H54 (cell line): ENCODE measurements around the gene LPP.

ENCODE experiments used
- DNase-seq: peaks from one replicate; pipeline ENCODE4 v3.0.0; 2011; ENCODE audit warnings: low spot score, mixed read lengths; ENCODE audit not compliant: insufficient read length
- FAIRE-seq: peaks from 3 replicates; lab custom pipeline; 2011; peaks lifted over from hg19 to GRCh38; lab: Jason Lieb, UNC
- POLR2A ChIP-seq: IDR thresholded peaks from 2 replicates; pipeline ENCODE4 v1.6.1; 2011; ENCODE audit warnings: low read depth, mild to moderate bottlenecking, low read length

LPP gene

DNA sequence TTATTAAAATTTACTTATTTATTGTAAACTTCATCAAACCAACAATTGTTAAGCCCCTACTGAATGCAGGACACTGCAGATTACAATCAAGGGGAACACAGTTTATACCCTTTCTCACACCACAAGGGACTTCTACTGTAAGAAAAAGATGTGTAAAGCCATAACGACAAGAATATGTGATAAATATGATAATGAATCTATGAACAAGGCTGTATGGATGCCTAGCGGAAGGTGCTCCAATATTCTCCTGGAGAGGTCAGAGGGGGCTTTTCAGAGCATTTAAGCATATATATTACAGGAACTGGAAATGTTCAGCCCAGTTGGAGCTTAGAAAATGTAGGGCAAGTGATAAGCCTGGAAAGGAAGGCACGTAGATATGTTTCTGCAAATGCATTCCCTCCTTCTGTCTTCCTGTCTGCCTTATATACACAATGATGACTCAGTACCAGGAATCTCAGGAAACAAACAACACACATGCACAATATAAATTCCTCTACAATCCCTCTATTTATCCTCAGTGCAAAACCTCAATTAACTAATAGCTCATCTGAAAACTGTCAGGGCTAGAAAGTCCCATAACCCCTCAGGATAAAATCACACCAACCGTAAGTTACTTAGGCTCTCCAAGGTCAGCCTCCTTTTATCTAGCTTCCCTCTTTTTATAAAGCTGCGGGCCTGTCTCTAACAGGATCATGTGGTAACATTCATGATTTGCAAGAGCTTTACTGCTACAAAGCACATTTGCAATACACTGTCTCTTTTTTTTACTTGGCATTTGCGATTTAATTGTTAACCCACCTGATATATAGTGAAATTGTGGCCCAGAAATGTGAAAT lies 393.1 kb downstream of the LPP start:
- DNase-seq (no peak), FAIRE-seq (peak; percentile 97)
- no peak for TF ChIP-seq POLR2A

DNA sequence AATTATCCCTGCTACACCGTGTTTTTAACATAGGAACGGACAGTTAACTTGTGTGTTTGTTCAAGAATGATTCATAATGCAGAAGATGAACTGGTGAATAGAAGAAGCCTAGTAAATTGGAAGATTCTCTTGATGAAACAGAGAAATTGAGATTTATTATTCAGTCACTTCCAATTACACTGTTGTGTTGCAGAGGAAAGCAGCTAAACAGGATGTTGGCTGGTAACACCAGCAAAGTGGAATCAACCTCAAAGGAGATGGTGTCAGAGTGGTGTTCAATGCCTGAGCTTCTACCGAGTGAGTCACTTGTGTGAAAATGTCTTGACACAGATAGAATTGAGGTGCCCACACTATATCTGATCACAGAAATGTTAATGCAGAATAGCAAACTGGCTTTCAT lies 399.6 kb downstream of the LPP start:
- FAIRE-seq = peak; percentile 48
- no peak for TF ChIP-seq POLR2A
- DNase-seq = no peak

GRCh38 chr3:188554404-188554803 lies 400.4 kb downstream of the LPP start:
- TF ChIP-seq POLR2A = no peak
- FAIRE-seq (peak; percentile 83), DNase-seq (no peak)

GRCh38 chr3:188557235-188557634 lies 403.3 kb downstream of the LPP start:
- FAIRE-seq (no peak), DNase-seq (no peak)
- no peak for TF ChIP-seq POLR2A

DNA sequence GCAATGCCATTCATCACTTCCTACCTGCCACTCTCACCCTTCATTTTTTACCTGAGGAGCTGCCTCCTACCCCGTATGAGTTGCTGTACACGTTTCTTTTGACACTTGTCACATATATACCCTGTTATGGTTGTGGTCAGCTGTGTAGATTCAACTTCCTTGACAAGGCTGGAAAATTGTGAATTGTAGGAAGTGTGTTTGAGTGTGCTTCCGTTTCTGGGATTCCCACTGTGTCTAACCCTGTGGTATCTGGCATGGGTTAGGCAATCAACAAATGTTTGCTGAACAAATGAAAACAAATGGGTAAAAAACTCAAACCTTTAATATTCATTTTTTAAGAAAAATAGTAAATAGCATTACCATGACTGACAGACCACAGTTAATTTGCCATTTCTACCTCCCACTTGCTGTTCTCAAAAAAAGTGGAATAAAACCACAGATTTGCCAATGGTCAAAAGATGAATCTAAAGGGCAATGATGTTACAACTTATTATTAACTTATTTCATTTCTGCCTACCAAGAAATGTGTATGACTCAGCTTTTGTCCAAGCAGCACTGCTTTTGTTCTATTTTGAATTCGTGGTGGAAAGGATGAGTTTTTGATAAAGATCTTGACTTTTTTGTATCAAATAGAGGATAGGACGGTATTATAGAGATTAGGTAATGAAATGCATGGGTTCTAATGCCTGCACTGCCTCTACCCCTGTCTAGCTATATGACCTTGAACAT lies 404.6 kb downstream of the LPP start:
- FAIRE-seq (peak; percentile 76), DNase-seq (no peak)
- no peak for TF ChIP-seq POLR2A

DNA sequence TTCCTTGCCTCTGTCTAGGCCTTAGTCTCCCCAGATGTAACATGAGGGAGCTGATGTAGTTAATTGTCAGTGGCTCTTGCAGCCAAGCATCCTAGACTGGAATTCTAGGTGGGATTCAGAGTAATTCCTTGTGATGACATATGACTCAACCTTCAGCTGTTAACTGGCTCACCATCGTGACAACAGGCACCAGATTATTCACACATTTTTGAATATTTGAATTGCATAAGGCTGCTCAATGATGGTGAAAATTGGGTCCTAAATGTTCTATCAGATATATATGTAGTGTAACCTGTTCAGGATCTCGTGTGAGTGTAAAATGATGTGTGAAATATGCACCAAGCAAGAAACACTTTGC lies 405.1 kb downstream of the LPP start:
- DNase-seq = no peak
- peak; percentile 36 for FAIRE-seq
- no peak for TF ChIP-seq POLR2A

- no peak for TF ChIP-seq POLR2A
- FAIRE-seq = no peak
- no peak for DNase-seq
These were observed 405.9 kb downstream of the LPP start for GRCh38 chr3:188559856-188560255.

DNA sequence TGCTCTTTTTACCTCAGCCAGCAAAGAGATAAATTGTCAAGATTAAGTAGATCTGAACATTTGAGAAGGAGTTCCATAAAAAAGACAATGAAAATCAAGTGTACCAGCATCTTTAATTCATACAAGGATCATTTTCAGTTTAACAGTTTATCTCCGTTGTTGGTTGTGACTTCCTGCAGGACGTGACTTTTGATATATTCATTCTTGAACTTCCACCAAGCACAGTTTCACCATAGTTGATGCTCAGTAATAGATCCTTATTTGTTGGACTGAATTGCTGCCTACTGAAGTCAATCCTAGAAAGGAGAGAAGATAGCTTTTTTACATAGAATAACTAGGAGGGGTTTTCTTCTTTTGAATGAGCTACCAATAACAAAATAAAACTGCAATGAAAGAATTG lies 408.2 kb downstream of the LPP start:
- no peak for DNase-seq
- TF ChIP-seq POLR2A = no peak
- no peak for FAIRE-seq

DNA sequence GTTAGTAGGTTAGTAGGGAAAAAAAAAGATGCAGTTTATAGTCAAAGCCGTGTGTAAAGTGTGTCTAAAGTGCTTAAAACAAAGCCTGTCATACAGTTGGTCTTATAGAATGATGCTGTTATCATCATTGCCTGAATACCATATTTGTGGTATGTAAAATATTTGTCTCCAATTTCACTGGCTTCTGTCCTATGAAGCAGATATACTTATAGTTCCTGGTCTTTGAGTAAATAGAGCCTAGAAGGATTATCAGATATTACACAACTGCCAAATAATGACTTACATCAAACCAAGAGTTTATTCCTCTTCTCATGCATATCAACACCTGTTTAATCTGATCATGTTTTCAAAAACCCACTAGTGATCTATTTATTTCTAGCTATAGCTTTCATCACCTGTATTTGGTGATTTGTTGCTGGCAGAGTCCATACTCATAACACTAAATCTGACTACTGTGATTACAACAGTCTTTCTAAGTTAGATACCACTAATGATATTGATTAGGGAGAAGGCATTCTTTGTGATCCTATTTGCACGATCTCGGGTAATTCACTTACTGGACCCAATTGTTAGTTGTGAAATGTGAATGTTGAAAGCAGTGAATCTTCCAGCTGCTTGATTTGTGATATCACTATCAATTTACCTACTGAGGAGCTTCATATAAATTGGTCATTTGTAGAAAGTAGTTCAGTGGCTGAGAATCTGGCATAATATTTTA lies 413.7 kb downstream of the LPP start:
- no peak for FAIRE-seq
- no peak for TF ChIP-seq POLR2A
- DNase-seq = no peak

DNA sequence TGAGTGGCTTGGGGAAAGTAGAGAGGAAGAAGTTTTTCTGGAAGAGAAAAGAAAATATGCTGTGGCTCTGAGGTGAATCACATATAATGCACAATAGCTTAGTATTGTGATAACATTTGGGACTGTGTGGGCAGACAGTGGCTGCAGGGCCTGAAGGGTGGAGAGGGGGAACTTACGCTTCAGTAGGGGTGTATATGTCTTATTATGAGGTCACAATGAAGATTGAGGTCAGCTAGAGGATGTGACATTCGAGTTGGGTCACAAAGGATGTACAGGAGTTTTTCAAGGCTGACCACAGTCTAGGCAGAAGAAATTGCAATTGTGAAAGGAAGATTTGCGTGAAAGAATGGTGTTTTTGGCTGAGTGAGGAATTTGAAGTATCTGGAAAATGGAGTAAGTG lies 414.8 kb downstream of the LPP start:
- FAIRE-seq (no peak), DNase-seq (no peak)
- TF ChIP-seq POLR2A = no peak

- TF ChIP-seq POLR2A = no peak
- FAIRE-seq (no peak), DNase-seq (no peak)
These were observed 417.7 kb downstream of the LPP start for GRCh38 chr3:188571531-188572095.

DNA sequence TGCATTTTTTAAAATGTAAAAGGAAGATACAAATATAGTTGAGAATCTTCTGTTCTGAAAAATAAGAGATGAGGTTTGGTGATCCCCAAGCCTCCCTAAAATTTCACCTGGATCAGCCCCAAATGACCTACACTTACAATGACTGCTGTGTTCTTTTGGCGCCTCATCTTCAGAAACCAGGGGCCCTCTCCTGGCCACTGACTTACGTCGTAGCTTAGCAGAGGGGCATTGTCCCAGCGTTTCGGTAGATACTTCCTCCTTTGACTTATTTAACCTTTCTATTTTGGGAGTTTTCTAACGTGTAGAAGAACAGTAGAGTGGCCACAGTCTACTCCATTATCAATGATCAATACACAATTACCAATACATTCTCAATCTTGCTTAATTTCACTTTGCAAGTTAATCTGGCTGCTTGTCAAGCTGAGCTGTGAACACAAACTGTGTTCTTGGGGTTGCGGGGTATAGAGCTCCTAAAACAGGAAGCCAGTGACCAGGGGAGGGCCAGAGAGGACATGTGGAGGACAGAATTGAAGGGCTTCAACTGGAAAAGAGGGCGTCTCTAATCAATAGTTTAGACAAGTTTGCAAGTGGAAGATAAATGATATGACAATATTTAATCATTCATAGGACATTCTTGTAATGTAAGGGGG lies 419.5 kb downstream of the LPP start:
- no peak for TF ChIP-seq POLR2A
- FAIRE-seq = no peak
- no peak for DNase-seq

DNA sequence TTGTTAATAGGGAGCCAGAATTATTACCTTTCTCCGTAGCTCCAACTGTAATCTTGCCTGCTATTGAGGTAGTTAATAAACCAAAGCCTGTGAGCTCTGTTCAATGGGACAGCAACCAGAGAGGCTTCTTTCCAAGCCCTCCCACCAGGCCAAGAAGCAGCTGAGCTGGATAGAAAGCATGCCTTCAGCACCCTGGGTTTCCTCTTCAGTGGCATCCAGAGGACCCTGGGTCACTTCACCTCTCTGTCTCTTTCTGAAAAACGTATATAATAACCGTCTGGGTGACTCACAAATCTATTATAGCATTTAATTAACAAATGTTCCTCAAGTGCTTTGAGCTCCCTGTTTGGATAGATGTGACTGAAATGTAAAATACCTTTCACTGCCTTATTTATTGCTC lies 420.0 kb downstream of the LPP start:
- FAIRE-seq (no peak), DNase-seq (no peak)
- no peak for TF ChIP-seq POLR2A
